ENCODE results near the gene DAB1.

DAB1 gene

GRCh38 chr1:56958526-56958925 is 465.3 kb downstream of the DAB1 start:
- no peak for DNase-seq (ENCODE audit: extremely low read depth, low read depth)
- H3K4me3 ChIP-seq (replicated peaks; ENCODE audit: low read depth, low read length), result no peak overlapping the region
- TF ChIP-seq, protein P1, sequence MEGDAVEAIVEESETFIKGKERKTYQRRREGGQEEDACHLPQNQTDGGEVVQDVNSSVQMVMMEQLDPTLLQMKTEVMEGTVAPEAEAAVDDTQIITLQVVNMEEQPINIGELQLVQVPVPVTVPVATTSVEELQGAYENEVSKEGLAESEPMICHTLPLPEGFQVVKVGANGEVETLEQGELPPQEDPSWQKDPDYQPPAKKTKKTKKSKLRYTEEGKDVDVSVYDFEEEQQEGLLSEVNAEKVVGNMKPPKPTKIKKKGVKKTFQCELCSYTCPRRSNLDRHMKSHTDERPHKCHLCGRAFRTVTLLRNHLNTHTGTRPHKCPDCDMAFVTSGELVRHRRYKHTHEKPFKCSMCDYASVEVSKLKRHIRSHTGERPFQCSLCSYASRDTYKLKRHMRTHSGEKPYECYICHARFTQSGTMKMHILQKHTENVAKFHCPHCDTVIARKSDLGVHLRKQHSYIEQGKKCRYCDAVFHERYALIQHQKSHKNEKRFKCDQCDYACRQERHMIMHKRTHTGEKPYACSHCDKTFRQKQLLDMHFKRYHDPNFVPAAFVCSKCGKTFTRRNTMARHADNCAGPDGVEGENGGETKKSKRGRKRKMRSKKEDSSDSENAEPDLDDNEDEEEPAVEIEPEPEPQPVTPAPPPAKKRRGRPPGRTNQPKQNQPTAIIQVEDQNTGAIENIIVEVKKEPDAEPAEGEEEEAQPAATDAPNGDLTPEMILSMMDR (IDR thresholded peaks at IDR 0.05; ENCODE audit: low read depth, low read length, missing control alignments), result no peak

DNA sequence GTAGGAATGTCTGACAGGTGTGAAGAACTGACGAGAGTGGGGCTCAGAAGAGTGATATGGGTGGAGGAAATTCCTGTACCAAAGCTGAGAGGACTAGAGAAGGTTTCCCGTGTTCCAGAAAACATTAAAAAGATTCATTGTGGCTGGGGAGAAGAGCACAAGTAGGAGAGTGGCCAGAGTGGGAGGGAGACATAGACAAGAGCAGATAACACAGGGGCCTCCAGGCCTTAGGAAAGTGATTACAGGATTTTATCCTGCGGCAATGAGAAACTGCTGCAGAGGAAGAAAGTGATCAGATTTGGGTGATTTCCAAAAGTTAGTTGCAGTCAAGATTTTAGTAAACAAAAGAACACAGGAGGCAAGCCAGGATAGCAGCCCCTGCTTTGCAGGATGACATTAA is 465.9 kb downstream of the DAB1 start:
- no peak overlapping the region for H3K4me3 ChIP-seq (replicated peaks; ENCODE audit: low read depth, low read length)
- DNase-seq (ENCODE audit: extremely low read depth, low read depth), result no peak
- TF ChIP-seq, protein P1 (IDR thresholded peaks at IDR 0.05; ENCODE audit: low read depth, low read length, missing control alignments), result no peak

GRCh38 chr1:56954664-56955063 is 469.2 kb downstream of the DAB1 start:
- DNase-seq (ENCODE audit: extremely low read depth, low read depth), result no peak
- TF ChIP-seq, protein P1 (IDR thresholded peaks at IDR 0.05; ENCODE audit: low read depth, low read length, missing control alignments), result no peak

GRCh38 chr1:56953386-56953785 is 470.5 kb downstream of the DAB1 start:
- DNase-seq (ENCODE audit: extremely low read depth, low read depth), result no peak
- H3K4me3 ChIP-seq (replicated peaks; ENCODE audit: low read depth, low read length), result no peak overlapping the region
- TF ChIP-seq, protein P1 (IDR thresholded peaks at IDR 0.05; ENCODE audit: low read depth, low read length, missing control alignments), result no peak

More at GRCh38 chr1:56954664-56955063, 469.2 kb downstream of the DAB1 start:
- H3K4me3 ChIP-seq (replicated peaks; ENCODE audit: low read depth, low read length), result no peak overlapping the region

- no peak for DNase-seq (ENCODE audit: extremely low read depth, low read depth)
- no peak overlapping the region for H3K4me3 ChIP-seq (replicated peaks; ENCODE audit: low read depth, low read length)
- TF ChIP-seq, protein P1 (IDR thresholded peaks at IDR 0.05; ENCODE audit: low read depth, low read length, missing control alignments), result no peak
These were observed 471.4 kb downstream of the DAB1 start for GRCh38 chr1:56952501-56952900.

DNA sequence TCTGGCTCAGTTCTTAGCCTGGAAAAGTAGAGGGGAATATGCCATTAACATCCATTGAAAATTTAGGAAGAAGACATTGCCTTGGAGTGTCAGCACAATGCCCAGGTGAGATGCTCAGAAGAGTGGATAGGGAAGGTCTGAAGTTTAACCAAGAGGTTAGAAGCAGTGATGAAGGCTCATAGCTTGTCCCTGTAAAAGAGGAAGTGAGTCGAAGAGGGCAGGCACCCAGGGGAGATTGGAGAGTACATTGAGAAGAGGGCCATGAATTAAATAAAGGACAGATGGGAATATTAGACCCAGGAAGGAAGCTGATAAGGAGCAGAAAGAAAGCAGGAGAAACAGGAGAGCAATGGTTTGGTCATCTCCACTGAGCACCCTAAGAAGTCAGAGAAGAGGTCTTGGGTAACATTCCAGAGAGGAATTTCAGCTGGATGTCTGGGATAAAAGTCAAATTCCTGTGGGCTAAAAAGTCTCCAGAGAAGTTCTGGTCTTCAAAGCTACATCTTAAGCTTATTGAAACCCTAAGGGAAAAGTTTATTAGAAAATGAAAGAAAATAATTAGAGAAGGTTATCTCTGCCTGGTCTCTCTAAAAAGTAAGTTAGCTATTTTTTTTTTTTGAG is 475.3 kb downstream of the DAB1 start:
- TF ChIP-seq, protein P1 (IDR thresholded peaks at IDR 0.05; ENCODE audit: low read depth, low read length, missing control alignments), result no peak
- no peak for DNase-seq (ENCODE audit: extremely low read depth, low read depth)
- H3K4me3 ChIP-seq (replicated peaks; ENCODE audit: low read depth, low read length), result no peak overlapping the region
